ENCODE measurements around the gene ZFAND3.

DNA sequence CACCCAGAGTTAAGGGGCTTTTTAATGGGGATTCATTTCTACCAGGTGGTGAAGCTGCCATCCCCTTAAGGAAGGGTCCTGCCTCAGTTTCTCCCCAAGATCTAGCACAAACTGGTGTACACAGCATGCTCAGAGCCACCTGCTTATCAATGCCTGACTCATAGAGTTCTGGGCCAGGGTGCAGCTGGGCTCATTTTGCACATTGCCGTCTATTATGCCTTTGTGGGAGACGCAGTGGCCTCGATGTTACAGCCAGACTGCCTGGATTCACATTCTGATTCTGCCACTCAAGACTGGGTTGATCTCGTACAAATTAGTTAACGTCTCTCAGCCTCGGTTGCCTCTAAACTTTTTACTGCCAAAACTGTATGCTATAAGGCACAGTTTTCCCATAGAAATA, 365.7 kb downstream of the ZFAND3 start:
- TF ChIP-seq, protein P1, sequence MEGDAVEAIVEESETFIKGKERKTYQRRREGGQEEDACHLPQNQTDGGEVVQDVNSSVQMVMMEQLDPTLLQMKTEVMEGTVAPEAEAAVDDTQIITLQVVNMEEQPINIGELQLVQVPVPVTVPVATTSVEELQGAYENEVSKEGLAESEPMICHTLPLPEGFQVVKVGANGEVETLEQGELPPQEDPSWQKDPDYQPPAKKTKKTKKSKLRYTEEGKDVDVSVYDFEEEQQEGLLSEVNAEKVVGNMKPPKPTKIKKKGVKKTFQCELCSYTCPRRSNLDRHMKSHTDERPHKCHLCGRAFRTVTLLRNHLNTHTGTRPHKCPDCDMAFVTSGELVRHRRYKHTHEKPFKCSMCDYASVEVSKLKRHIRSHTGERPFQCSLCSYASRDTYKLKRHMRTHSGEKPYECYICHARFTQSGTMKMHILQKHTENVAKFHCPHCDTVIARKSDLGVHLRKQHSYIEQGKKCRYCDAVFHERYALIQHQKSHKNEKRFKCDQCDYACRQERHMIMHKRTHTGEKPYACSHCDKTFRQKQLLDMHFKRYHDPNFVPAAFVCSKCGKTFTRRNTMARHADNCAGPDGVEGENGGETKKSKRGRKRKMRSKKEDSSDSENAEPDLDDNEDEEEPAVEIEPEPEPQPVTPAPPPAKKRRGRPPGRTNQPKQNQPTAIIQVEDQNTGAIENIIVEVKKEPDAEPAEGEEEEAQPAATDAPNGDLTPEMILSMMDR (IDR thresholded peaks at IDR 0.05; ENCODE audit: poor library complexity), result no peak
- TF ChIP-seq EZH2phosphoT487 (IDR thresholded peaks at IDR 0.05; ENCODE audit: low read depth, severe bottlenecking, unreplicated experiment) (no peak), EZH2 (IDR thresholded peaks at IDR 0.05; ENCODE audit: borderline replicate concordance) (no peak)

Data from hepatocyte (in vitro differentiated cells).